Astrocyte (in vitro differentiated cells and primary cell): ENCODE measurements around the gene SHROOM3.

Experiments used
- EZH2 ChIP-seq: IDR thresholded peaks from 2 replicates; pipeline ENCODE4 v1.6.1; 2012; ENCODE audit warnings: mild to moderate bottlenecking, low read length, inconsistent platforms; ENCODE audit not compliant: insufficient read depth
- TF ChIP-seq, protein P1 (sequence below): IDR thresholded peaks from 2 replicates; pipeline ENCODE4 v1.5.1; 2011; ENCODE audit warnings: low read depth, mild to moderate bottlenecking, inconsistent platforms, low read length, moderate library complexity; ENCODE audit not compliant: insufficient read depth

DNA sequence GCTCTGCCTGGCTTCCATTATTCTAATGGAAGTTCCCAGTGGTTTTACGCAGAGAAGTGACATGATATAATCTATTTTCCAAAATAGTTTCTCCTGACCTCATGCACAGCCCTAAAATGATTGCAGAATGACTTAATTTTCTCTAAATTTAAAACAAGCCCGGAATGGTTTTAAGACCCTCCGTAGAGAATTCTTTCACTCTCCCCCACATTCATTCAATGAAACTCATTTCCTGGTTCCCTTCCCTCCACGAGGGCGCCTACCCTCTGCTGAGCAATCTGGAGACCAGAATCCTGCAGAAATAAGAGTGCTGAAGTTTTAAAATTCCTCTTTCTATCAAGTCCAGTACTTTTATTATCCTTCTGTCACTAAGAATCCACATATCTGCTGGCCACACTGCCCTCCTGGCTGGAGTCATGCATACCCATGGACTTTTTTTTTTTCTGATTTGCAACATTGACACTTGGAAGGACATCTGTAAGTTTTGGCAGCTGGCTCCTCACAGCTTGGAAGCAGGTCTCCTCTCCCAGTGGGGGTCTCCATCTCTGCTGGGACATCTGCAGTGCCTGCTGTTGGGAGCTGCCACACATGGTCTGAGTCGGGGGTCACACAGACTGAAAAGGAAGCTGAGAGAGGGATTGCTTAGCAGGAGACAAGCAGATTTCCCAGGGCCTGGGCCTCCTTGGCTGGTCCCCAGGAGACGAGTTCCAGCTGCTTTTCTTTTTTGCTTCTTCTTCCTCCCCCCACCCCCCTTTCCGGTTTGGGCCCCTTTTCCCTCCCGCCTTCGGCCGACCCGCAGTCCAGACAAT is 376.8 kb downstream of the SHROOM3 start:
- TF ChIP-seq, protein P1, sequence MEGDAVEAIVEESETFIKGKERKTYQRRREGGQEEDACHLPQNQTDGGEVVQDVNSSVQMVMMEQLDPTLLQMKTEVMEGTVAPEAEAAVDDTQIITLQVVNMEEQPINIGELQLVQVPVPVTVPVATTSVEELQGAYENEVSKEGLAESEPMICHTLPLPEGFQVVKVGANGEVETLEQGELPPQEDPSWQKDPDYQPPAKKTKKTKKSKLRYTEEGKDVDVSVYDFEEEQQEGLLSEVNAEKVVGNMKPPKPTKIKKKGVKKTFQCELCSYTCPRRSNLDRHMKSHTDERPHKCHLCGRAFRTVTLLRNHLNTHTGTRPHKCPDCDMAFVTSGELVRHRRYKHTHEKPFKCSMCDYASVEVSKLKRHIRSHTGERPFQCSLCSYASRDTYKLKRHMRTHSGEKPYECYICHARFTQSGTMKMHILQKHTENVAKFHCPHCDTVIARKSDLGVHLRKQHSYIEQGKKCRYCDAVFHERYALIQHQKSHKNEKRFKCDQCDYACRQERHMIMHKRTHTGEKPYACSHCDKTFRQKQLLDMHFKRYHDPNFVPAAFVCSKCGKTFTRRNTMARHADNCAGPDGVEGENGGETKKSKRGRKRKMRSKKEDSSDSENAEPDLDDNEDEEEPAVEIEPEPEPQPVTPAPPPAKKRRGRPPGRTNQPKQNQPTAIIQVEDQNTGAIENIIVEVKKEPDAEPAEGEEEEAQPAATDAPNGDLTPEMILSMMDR, result no peak
- no peak for TF ChIP-seq EZH2
